ENCODE results near the gene CNTN1.

GRCh38 chr12:40734276-40734675 is 42.0 kb downstream of the CNTN1 start:
- no peak for TF ChIP-seq POLR2A (IDR thresholded peaks at IDR 0.05)
- TF ChIP-seq CTCF (IDR thresholded peaks at IDR 0.05): no peak
